Measurements from ENCODE around the gene FAM83E. TPM values are rescaled to one million over a fixed set of nuclear protein-coding genes. Genes with fewer than 3 reads are reported as not detected.

Gene FAM83E
- total and polyA plus RNA-seq, 10 of the 15 experiments (the other 5 are each of a cell fraction or from before 2014, with no cell fraction given): 0.14 to 2.5 (median 0.33) TPM; not detected in 4

DNA sequence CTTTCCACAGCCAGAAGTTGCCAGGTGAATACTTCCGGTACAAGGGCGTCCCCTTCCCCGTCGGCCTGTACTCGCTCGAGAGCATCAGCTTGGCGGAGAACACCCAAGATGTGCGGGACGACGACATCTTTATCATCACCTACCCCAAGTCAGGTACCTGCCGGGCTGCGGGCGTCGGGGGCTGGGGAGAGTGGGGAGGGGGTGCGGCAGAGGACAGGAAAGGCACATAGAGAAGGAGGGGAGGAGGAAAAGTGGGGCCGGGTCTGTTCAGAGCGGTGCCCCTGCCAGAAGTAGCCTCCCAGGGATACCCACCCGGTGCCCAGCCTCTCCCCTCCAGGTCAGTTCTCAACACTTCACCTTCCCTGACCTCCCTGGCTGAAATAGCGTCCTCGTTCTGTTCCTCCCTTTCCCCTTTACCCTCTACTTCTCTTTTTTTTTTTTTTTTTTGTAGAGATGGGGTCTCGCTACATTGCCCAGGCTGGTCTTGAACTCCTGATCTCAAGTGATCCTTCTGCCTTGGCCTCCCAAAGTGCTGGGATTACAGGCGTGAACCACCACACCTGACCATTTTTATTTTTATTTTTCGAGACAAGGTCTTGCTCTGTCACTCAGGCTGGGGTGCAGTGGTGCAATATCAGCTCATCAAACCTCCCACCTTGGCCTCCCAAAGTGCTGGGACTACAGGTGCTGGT is 38.8 kb downstream of the FAM83E start:
- ATAC-seq (no peak), FAIRE-seq (no peak), DNase-seq (ENCODE audit: low read depth, low spot score) (no peak)
- Histone ChIP-seq H3K27ac (ENCODE audit: control insufficient read depth, insufficient read depth) (no peak overlapping the region), H3K36me3 (ENCODE audit: control insufficient read depth in 2 of 2, insufficient read depth in 2 of 2, low read length in 1 of 2) (no peaks in the 10 kb centered on the region), H4K20me1 (ENCODE audit: control insufficient read depth, insufficient read depth) (no peaks in the 10 kb centered on the region), H3K27me3 (replicated peaks in 1 of 2; ENCODE audit: control insufficient read depth in 2 of 2, insufficient read depth in 2 of 2, low read length in 1 of 2) (no peaks in the 10 kb centered on the region), H3K4me3 (no peak overlapping the region), H2AFZ (ENCODE audit: control insufficient read depth, low read depth, low read length) (no peak overlapping the region), H3K9me3 (replicated peaks; ENCODE audit: control insufficient read depth, insufficient read depth, low read length) (no peaks in the 10 kb centered on the region), H3K4me1 (ENCODE audit: control insufficient read depth, insufficient read depth, low read length) (no peaks in the 10 kb centered on the region), H3K4me2 (ENCODE audit: control insufficient read depth, insufficient read depth) (no peak overlapping the region), H3K79me2 (ENCODE audit: control insufficient read depth, insufficient read depth, low read length) (no peaks in the 10 kb centered on the region), H3K9ac (ENCODE audit: control insufficient read depth, insufficient read depth, low read length) (no peak overlapping the region)
- ChIA-PET POLR2A (interaction anchor here (0.6 kb wide), 1 partner anchor 135 kb away, joined by 3 read pairs; no protein-coding TSS in a partner anchor), SMC1A (ENCODE audit: uncharacterized antibody, unreplicated experiment) (no interaction called here), CTCF (interaction anchor here (0.8 to 3.0 kb wide), 2 partner anchors 8 to 70 kb away, joined by 3 to 14 read pairs; no protein-coding TSS in a partner anchor), RAD21 (ENCODE audit: unreplicated experiment) (no interaction called here)
- no TSS peak for BruUV-seq (replicated peaks)
- intact Hi-C loops (cut with micrococcal nuclease; ENCODE audit: unreplicated experiment): no loop called here
- WGBS (ENCODE audit: insufficient coverage, insufficient replicate concordance, low lambda C conversion rate, missing lambda C conversion rate): 76% methylated on average over 19 of the region's 23 CpGs
- TF ChIP-seq JUND (IDR thresholded peaks at IDR 0.05; ENCODE audit: low read depth, low read length): no peak
- in situ Hi-C loops (cut with MboI): no loop called here

DNA sequence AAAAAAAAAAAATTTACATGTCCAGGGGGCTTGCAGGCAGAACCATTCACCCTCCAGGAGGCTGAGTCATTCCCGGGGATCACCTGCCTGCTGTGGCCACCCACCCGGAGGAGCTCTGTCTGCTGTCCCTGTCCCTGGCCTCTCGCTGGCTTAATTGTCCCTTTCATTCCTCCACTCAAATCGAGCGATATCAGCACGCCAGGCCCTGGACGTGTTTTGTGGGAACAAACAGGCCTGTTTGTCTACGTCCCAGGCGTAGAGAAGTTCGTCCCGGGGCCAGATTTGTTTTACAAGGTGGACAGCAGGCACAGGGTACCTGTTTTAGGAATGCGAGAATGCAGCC is 41.7 kb downstream of the FAM83E start:
- Histone ChIP-seq H3K79me2 (ENCODE audit: control insufficient read depth, insufficient read depth, low read length) (no peaks in the 10 kb centered on the region), H3K4me1 (ENCODE audit: control insufficient read depth, insufficient read depth, low read length) (no peaks in the 10 kb centered on the region), H3K9me3 (replicated peaks; ENCODE audit: control insufficient read depth, insufficient read depth, low read length) (no peaks in the 10 kb centered on the region), H2AFZ (ENCODE audit: control insufficient read depth, low read depth, low read length) (no peak overlapping the region), H4K20me1 (ENCODE audit: control insufficient read depth, insufficient read depth) (no peaks in the 10 kb centered on the region), H3K27ac (ENCODE audit: control insufficient read depth, insufficient read depth) (no peak overlapping the region), H3K4me2 (ENCODE audit: control insufficient read depth, insufficient read depth) (no peak overlapping the region), H3K27me3 (replicated peaks in 1 of 2; ENCODE audit: control insufficient read depth in 2 of 2, insufficient read depth in 2 of 2, low read length in 1 of 2) (peaks cover 0 to 3% of the 10 kb centered on the region in 2 experiments; a peak in 2 of 4 replicates), H3K36me3 (ENCODE audit: control insufficient read depth in 2 of 2, insufficient read depth in 2 of 2, low read length in 1 of 2) (no peaks in the 10 kb centered on the region), H3K9ac (ENCODE audit: control insufficient read depth, insufficient read depth, low read length) (no peak overlapping the region), H3K4me3 (no peak overlapping the region)
- in situ Hi-C loops (cut with MboI): loop anchor here (25.0 kb wide), 1 partner anchor 711 kb away; the partner anchor contains the start of gene TPRX2
- TF ChIP-seq, protein P1, sequence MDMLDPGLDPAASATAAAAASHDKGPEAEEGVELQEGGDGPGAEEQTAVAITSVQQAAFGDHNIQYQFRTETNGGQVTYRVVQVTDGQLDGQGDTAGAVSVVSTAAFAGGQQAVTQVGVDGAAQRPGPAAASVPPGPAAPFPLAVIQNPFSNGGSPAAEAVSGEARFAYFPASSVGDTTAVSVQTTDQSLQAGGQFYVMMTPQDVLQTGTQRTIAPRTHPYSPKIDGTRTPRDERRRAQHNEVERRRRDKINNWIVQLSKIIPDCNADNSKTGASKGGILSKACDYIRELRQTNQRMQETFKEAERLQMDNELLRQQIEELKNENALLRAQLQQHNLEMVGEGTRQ (IDR thresholded peaks at IDR 0.05; ENCODE audit: borderline replicate concordance, low read depth, low read length): no peak
- TF ChIP-seq, protein P2, sequence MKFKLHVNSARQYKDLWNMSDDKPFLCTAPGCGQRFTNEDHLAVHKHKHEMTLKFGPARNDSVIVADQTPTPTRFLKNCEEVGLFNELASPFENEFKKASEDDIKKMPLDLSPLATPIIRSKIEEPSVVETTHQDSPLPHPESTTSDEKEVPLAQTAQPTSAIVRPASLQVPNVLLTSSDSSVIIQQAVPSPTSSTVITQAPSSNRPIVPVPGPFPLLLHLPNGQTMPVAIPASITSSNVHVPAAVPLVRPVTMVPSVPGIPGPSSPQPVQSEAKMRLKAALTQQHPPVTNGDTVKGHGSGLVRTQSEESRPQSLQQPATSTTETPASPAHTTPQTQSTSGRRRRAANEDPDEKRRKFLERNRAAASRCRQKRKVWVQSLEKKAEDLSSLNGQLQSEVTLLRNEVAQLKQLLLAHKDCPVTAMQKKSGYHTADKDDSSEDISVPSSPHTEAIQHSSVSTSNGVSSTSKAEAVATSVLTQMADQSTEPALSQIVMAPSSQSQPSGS (IDR thresholded peaks at IDR 0.05; ENCODE audit: low read length): no peak
- no peak for TF ChIP-seq JUNB (IDR thresholded peaks at IDR 0.05)
- TF ChIP-seq, protein P3, sequence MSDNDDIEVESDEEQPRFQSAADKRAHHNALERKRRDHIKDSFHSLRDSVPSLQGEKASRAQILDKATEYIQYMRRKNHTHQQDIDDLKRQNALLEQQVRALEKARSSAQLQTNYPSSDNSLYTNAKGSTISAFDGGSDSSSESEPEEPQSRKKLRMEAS (IDR thresholded peaks at IDR 0.05; ENCODE audit: low read depth, low read length): no peak
- TF ChIP-seq EZH2 (IDR thresholded peaks at IDR 0.05; ENCODE audit: borderline replicate concordance, control insufficient read depth, low read depth, low read length): no peak
- TF ChIP-seq CHD1 (IDR thresholded peaks at IDR 0.05; ENCODE audit: low read depth, low read length): no peak
- no peak for TF ChIP-seq BCL11A (IDR thresholded peaks at IDR 0.05; ENCODE audit: low read depth, low read length)
- TF ChIP-seq, protein P4, sequence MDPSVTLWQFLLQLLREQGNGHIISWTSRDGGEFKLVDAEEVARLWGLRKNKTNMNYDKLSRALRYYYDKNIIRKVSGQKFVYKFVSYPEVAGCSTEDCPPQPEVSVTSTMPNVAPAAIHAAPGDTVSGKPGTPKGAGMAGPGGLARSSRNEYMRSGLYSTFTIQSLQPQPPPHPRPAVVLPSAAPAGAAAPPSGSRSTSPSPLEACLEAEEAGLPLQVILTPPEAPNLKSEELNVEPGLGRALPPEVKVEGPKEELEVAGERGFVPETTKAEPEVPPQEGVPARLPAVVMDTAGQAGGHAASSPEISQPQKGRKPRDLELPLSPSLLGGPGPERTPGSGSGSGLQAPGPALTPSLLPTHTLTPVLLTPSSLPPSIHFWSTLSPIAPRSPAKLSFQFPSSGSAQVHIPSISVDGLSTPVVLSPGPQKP (IDR thresholded peaks at IDR 0.05; ENCODE audit: low read depth, low read length): no peak
- TF ChIP-seq WRNIP1 (IDR thresholded peaks at IDR 0.05; ENCODE audit: borderline replicate concordance, low read depth, low read length): no peak
- TF ChIP-seq SIN3A (IDR thresholded peaks at IDR 0.05; ENCODE audit: low read depth, low read length): no peak
- intact Hi-C loops (cut with micrococcal nuclease; ENCODE audit: unreplicated experiment): no loop called here
- DNase-seq (ENCODE audit: low read depth, low spot score) (no peak), FAIRE-seq (no peak), ATAC-seq (no peak)
- POLR2A ChIA-PET: interaction anchor here (0.6 to 0.7 kb wide), 2 partner anchors 21 to 68 kb away, joined by 6 read pairs; no protein-coding TSS in a partner anchor
- CTCF ChIA-PET: interaction anchor here (0.7 to 2.6 kb wide), 3 partner anchors 67 to 279 kb away, joined by 3 to 5 read pairs (median 3); partner anchors contain the start of gene KDELR1
- RAD21 ChIA-PET (ENCODE audit: unreplicated experiment): interaction anchor here (1.9 kb wide), 1 partner anchor 67 kb away, joined by 5 read pairs; no protein-coding TSS in a partner anchor
- SMC1A ChIA-PET (ENCODE audit: uncharacterized antibody, unreplicated experiment): interaction anchor here (0.5 kb wide), 1 partner anchor 722 kb away, joined by 3 read pairs; no protein-coding TSS in a partner anchor
- 65% methylated on average over 12 of the region's 12 CpGs for WGBS (ENCODE audit: insufficient coverage, insufficient replicate concordance, low lambda C conversion rate, missing lambda C conversion rate)
- no TSS peak for BruUV-seq (replicated peaks)

Data from GM12878 (cell line).